GM23248 (cell line): ENCODE results near the gene EHBP1.

ENCODE experiments used
- EZH2 ChIP-seq: fragments of 200-600 bp; sonication (generic); IDR thresholded peaks from 2 replicates; pipeline ENCODE4 v1.6.1; 2018; ENCODE audit warnings: antibody characterized with exemption, mild to moderate bottlenecking; ENCODE audit not compliant: insufficient read depth, poor library complexity, severe bottlenecking
- EZH2phosphoT487 ChIP-seq: fragments of 200-600 bp; sonication (generic); IDR thresholded peaks from 2 replicates; pipeline ENCODE4 v1.6.1; 2018; ENCODE audit warnings: antibody characterized with exemption, moderate library complexity, mild to moderate bottlenecking, low read depth; ENCODE audit not compliant: insufficient read depth

DNA sequence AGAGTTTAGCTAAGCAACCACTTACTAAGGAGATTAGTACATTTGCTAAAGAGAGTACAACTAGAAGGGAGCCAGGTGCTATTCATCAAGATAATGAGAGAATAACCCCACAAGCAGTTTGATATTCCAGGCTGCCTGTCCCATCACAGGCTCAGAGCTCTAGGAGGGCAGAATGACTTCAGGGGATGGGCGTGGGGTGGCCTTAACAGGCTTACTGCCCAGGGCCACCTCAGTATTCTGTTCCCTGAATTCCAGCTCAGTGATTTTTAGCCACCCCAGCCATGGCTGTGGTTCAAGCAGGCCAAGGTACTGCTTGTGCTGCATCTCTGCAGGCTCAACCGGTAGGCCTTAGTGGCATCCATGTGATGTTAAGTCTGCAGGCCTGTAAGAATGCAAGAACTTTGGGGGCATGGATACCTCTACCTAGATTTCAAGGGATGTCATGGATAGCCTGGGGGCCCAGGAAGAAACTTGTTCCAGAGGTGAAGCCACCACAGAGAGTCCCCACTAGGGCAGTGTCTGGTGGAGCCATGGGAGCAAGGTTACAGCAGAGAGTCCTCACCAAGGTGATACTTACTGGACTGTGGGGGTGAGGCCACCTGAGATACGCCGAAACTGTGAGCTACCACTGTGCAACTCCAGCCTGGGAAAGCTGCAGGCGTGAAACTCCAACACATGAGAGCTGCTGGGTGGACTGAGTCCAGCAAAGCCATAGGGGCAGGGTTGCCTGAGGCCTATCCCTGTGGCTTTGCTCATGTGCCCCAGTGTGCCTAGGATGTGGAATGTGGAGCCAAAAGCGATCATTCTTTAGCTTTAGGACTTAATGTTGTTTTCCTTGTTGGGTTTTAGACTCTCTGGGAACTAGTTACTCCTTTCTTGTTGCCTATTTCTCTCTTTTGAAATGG is 107.7 kb downstream of the EHBP1 start:
- TF ChIP-seq EZH2, result no peak
- no peak for TF ChIP-seq EZH2phosphoT487
